ENCODE results near the gene RRAD.

- TF ChIP-seq CEBPB (IDR thresholded peaks at IDR 0.05) (no peak), MAX (IDR thresholded peaks at IDR 0.05) (no peak)
Observed at GRCh38 chr16:66881560-66881959, 43.8 kb downstream of the RRAD start.
